Neural cell (in vitro differentiated cells): ENCODE data around the gene GINS2. TPM values are rescaled to one million over a fixed set of nuclear protein-coding genes. Genes with fewer than 3 reads are reported as not detected.

ENCODE experiments used
- H2AFZ ChIP-seq: fragments of 200-600, 300-800 bp; sonication (generic), shearing (Covaris generic); 2 replicates; pipeline ENCODE4 v1.6.0; 2014; ENCODE audit warnings: low read depth, mild to moderate bottlenecking, antibody characterized with exemption, low read length, moderate library complexity
- H3F3A ChIP-seq: fragments of 200-600 bp; shearing (Covaris generic); 2 replicates; pipeline ENCODE4 v1.6.1; 2016; ENCODE audit warnings: mild to moderate bottlenecking, moderate library complexity, mixed read lengths, antibody characterized with exemption, low read length; ENCODE audit not compliant: insufficient read depth, poor library complexity, severe bottlenecking
- H3K27ac ChIP-seq: fragments of 200-600, 300-800 bp; sonication (generic), shearing (Covaris generic); 2 replicates; pipeline ENCODE4 v1.5.1; 2014; ENCODE audit warnings: mild to moderate bottlenecking, low read length, moderate library complexity
- H3K27me3 ChIP-seq: fragments of 300-800, 200-600 bp; sonication (generic), shearing (Covaris generic); 2 replicates; pipeline ENCODE4 v1.6.0; 2014; ENCODE audit warnings: mild to moderate bottlenecking, low read depth, low read length, moderate library complexity; ENCODE audit not compliant: insufficient read depth
- H3K36me3 ChIP-seq: fragments of 300-800, 200-600 bp; sonication (generic), shearing (Covaris generic); 2 replicates; pipeline ENCODE4 v1.5.1; 2014; ENCODE audit warnings: mild to moderate bottlenecking, antibody characterized with exemption, low read length, moderate library complexity; ENCODE audit not compliant: insufficient read depth
- H3K4me2 ChIP-seq: fragments of 300-800, 200-600 bp; sonication (generic), shearing (Covaris generic); 2 replicates; pipeline ENCODE4 v1.6.0; 2014; ENCODE audit warnings: mild to moderate bottlenecking, low read length
- H3K4me3 ChIP-seq: fragments of 300-800, 200-600 bp; sonication (generic), shearing (Covaris generic); 2 replicates; pipeline ENCODE4 v1.5.1; 2014; ENCODE audit warnings: mild to moderate bottlenecking, low read length, moderate library complexity
- H3K79me2 ChIP-seq: fragments of 200-600 bp; shearing (Covaris generic); replicated peaks from 2 replicates; pipeline ENCODE4 v1.6.0; 2014; ENCODE audit warnings: mild to moderate bottlenecking, low read length, moderate library complexity; ENCODE audit not compliant: insufficient read depth
- H3K9ac ChIP-seq: fragments of 300-800, 200-600 bp; sonication (generic), shearing (Covaris generic); 2 replicates; pipeline ENCODE4 v1.6.1; 2016; ENCODE audit warnings: mild to moderate bottlenecking, low read length, mixed read lengths
- H3K9me2 ChIP-seq: fragments of 200-600 bp; shearing (Covaris generic); 2 replicates; pipeline ENCODE4 v1.6.1; 2016; ENCODE audit warnings: mild to moderate bottlenecking, low read length, mixed read lengths; ENCODE audit not compliant: insufficient read depth
- H3K9me3 ChIP-seq: fragments of 200-600, 300-800 bp; sonication (generic), shearing (Covaris generic); 2 replicates; pipeline ENCODE4 v1.6.1; 2016; ENCODE audit warnings: mild to moderate bottlenecking, mixed run types, low read length, moderate library complexity, mixed read lengths
- H4K20me1 ChIP-seq: fragments of 200-600 bp; shearing (Covaris generic); 2 replicates; pipeline ENCODE4 v1.6.1; 2016; ENCODE audit warnings: mild to moderate bottlenecking, mixed run types; ENCODE audit not compliant: insufficient read depth
- EP300 ChIP-seq: fragments of 450-650 bp; conservative IDR thresholded peaks from 2 replicates; pipeline ENCODE4 v1.6.1; 2014; ENCODE audit warnings: antibody characterized with exemption, mild to moderate bottlenecking, moderate library complexity; ENCODE audit not compliant: poor library complexity, severe bottlenecking
- EZH2 ChIP-seq: fragments of 200-600, 300-800 bp; shearing (Covaris generic), sonication (generic); IDR thresholded peaks from 2 replicates; pipeline ENCODE4 v1.6.1; 2014; ENCODE audit warnings: antibody characterized with exemption, low read length, borderline replicate concordance, mild to moderate bottlenecking; ENCODE audit not compliant: insufficient read depth, poor library complexity, severe bottlenecking
- MXI1 ChIP-seq: fragments of 450-650 bp; conservative IDR thresholded peaks from 2 replicates; pipeline ENCODE4 v1.6.1; 2014; ENCODE audit warnings: antibody characterized with exemption, mild to moderate bottlenecking; ENCODE audit not compliant: poor library complexity, severe bottlenecking
- POLR2AphosphoS5 ChIP-seq: IDR thresholded peaks from 2 replicates; pipeline ENCODE4 v1.6.1; 2012
- RAD21 ChIP-seq: fragments of 450-650 bp; conservative IDR thresholded peaks from 2 replicates; pipeline ENCODE4 v1.6.1; 2014; ENCODE audit warnings: antibody characterized with exemption, mild to moderate bottlenecking, moderate library complexity
- SMC3 ChIP-seq: fragments of 450-650 bp; conservative IDR thresholded peaks from 2 replicates; pipeline ENCODE4 v1.6.1; 2014; ENCODE audit warnings: antibody characterized with exemption, mild to moderate bottlenecking, moderate library complexity; ENCODE audit not compliant: poor library complexity
- TAF1 ChIP-seq: IDR thresholded peaks from 2 replicates; pipeline ENCODE4 v1.6.1; 2012; ENCODE audit warnings: low read depth
- polyA plus RNA-seq: library from polyadenylated mRNA; depleted of rRNA; stranded (reverse); fragments of >200 nt; gene quantifications from 2 replicates; pipeline ENCODE4 v1.2.3, GENCODE V29; 2014
- small RNA-seq, 3 experiments: library from RNA; depleted of rRNA; stranded (forward); fragments of <200 nt; gene quantifications; one replicate each; pipeline ENCODE3, GENCODE V24; 2012
- TF ChIP-seq, protein P1 (sequence below): IDR thresholded peaks from 2 replicates; pipeline ENCODE4 v1.6.1; 2012; ENCODE audit warnings: borderline replicate concordance
- TF ChIP-seq, protein P2 (sequence below): fragments of 450-650 bp; IDR thresholded peaks from 2 replicates; pipeline ENCODE4 v1.5.1; 2014; ENCODE audit warnings: antibody characterized with exemption, mild to moderate bottlenecking, moderate library complexity; ENCODE audit not compliant: poor library complexity, severe bottlenecking

Gene GINS2
- polyA plus RNA-seq, 1 donor from 2014 or later: 9.2 TPM

- Histone ChIP-seq H3F3A (peaks cover 4% of the 10 kb centered on the region), H3K36me3 (no peaks in the 10 kb centered on the region), H3K4me2 (peak overlapping the region; percentile 80), H3K79me2 (peaks cover 94% of the 10 kb centered on the region), H3K27me3 (no peaks in the 10 kb centered on the region), H4K20me1 (peaks cover 14% of the 10 kb centered on the region), H2AFZ (no peak overlapping the region), H3K4me3 (peak overlapping the region; percentile 58), H3K9me3 (no peaks in the 10 kb centered on the region), H3K27ac (peak overlapping the region; percentile 95), H3K9me2 (no peaks in the 10 kb centered on the region), H3K9ac (peak overlapping the region; percentile 64)
- TF ChIP-seq POLR2AphosphoS5 (no peak), SMC3 (no peak), TAF1 (no peak), EZH2 (no peak), MXI1 (no peak), RAD21 (no peak), EP300 (no peak)
- TF ChIP-seq, protein P1, sequence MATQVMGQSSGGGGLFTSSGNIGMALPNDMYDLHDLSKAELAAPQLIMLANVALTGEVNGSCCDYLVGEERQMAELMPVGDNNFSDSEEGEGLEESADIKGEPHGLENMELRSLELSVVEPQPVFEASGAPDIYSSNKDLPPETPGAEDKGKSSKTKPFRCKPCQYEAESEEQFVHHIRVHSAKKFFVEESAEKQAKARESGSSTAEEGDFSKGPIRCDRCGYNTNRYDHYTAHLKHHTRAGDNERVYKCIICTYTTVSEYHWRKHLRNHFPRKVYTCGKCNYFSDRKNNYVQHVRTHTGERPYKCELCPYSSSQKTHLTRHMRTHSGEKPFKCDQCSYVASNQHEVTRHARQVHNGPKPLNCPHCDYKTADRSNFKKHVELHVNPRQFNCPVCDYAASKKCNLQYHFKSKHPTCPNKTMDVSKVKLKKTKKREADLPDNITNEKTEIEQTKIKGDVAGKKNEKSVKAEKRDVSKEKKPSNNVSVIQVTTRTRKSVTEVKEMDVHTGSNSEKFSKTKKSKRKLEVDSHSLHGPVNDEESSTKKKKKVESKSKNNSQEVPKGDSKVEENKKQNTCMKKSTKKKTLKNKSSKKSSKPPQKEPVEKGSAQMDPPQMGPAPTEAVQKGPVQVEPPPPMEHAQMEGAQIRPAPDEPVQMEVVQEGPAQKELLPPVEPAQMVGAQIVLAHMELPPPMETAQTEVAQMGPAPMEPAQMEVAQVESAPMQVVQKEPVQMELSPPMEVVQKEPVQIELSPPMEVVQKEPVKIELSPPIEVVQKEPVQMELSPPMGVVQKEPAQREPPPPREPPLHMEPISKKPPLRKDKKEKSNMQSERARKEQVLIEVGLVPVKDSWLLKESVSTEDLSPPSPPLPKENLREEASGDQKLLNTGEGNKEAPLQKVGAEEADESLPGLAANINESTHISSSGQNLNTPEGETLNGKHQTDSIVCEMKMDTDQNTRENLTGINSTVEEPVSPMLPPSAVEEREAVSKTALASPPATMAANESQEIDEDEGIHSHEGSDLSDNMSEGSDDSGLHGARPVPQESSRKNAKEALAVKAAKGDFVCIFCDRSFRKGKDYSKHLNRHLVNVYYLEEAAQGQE: no peak
- TF ChIP-seq, protein P2, sequence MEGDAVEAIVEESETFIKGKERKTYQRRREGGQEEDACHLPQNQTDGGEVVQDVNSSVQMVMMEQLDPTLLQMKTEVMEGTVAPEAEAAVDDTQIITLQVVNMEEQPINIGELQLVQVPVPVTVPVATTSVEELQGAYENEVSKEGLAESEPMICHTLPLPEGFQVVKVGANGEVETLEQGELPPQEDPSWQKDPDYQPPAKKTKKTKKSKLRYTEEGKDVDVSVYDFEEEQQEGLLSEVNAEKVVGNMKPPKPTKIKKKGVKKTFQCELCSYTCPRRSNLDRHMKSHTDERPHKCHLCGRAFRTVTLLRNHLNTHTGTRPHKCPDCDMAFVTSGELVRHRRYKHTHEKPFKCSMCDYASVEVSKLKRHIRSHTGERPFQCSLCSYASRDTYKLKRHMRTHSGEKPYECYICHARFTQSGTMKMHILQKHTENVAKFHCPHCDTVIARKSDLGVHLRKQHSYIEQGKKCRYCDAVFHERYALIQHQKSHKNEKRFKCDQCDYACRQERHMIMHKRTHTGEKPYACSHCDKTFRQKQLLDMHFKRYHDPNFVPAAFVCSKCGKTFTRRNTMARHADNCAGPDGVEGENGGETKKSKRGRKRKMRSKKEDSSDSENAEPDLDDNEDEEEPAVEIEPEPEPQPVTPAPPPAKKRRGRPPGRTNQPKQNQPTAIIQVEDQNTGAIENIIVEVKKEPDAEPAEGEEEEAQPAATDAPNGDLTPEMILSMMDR: no peak
Observed at GRCh38 chr16:85627089-85627488, 61.7 kb downstream of the GINS2 start.

Small RNA genes lying within 50 kb of the gene (small RNA-seq; reads per million reads assigned to genes)
- 0 reads per million in 3 experiments for gene RN7SL381P

Other genes starting within 250 kb of the GINS2 start
- gene GSE1, start 75.6 kb downstream of the GINS2 start, polyA plus RNA-seq: 35.6 and 38.3 TPM in 2 replicates
- not detected in 2 replicates for gene C16orf74, start 62.1 kb upstream of the GINS2 start, polyA plus RNA-seq
- gene EMC8, start 110.6 kb upstream of the GINS2 start, polyA plus RNA-seq: 38.9 and 44.4 TPM in 2 replicates
- 660 and 709 TPM in 2 replicates for gene COX4I1, start 110.7 kb upstream of the GINS2 start, polyA plus RNA-seq
- not detected in 2 replicates for gene IRF8, start 210.2 kb upstream of the GINS2 start, polyA plus RNA-seq